SJSA1 (cell line): ENCODE measurements around the gene SDK1. TPM values are rescaled to one million over a fixed set of nuclear protein-coding genes. Genes with fewer than 3 reads are reported as not detected.

ENCODE experiments used
- DNase-seq, 2 experiments: peaks; one replicate each; pipeline ENCODE4 v3.0.0-alpha.2; 2015 to 2020; ENCODE audit warnings: low spot score in 2 of 2, low read depth in 1 of 2
- H3K27ac ChIP-seq: fragments of 250-450 bp; sonication (Bioruptor Pico); 2 replicates; pipeline ENCODE4 v1.5.1; 2020; ENCODE audit warnings: mild to moderate bottlenecking, moderate library complexity
- H3K27me3 ChIP-seq: fragments of 250-450 bp; sonication (Bioruptor Pico); replicated peaks from 2 replicates; pipeline ENCODE4 v1.5.1; 2020; ENCODE audit warnings: mild to moderate bottlenecking, moderate library complexity
- H3K36me3 ChIP-seq: fragments of 250-450 bp; sonication (Bioruptor Pico); 2 replicates; pipeline ENCODE4 v1.5.1; 2020; ENCODE audit warnings: mild to moderate bottlenecking
- H3K4me1 ChIP-seq: fragments of 250-450 bp; sonication (Bioruptor Pico); replicated peaks from 2 replicates; pipeline ENCODE4 v1.6.1; 2021; ENCODE audit warnings: mild to moderate bottlenecking
- H3K4me3 ChIP-seq: fragments of 250-450 bp; sonication (Bioruptor Pico); 2 replicates; pipeline ENCODE4 v1.5.1; 2020; ENCODE audit warnings: mild to moderate bottlenecking
- H3K9me3 ChIP-seq: fragments of 250-450 bp; sonication (Bioruptor Pico); replicated peaks from 2 replicates; pipeline ENCODE4 v1.5.1; 2020; ENCODE audit warnings: mild to moderate bottlenecking
- total RNA-seq: library from RNA; depleted of rRNA; stranded (reverse); fragments of >200 nt; shearing (Covaris generic); gene quantifications from 2 replicates; pipeline ENCODE4 v1.2.3, GENCODE V29; 2014

The SDK1 gene
- total RNA-seq, 1 experiment from 2014 or later = 8.7 TPM

DNA sequence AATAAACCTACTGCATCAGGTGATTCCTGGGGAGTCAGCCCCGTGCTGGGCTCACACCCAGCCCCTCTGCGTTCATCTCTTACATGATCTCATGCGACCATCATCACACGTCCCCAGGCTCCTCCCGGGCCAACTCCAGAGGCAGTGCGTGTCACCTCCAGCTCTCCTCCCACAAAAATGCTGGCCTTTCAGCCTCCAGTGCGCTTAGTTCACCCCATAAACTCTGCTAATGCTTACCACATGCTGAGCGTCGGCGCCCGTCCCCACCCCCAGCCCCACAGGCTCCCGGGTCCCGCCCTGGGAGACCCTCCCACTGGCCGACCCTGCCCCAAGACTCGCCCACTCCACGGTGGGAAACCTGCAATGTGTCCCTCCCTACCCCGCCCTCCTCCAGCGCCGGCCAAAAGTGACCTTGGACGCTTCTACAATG is 816 bp upstream of the SDK1 start:
- Histone ChIP-seq H3K27me3 (peaks cover 12% of the 10 kb centered on the region; the same call in 1 of the 2 replicates), H3K9me3 (no peaks in the 10 kb centered on the region), H3K27ac (no peak overlapping the region), H3K36me3 (no peaks in the 10 kb centered on the region), H3K4me1 (peaks cover 13% of the 10 kb centered on the region), H3K4me3 (peak overlapping the region; percentile 87)
- no peak for DNase-seq

DNA sequence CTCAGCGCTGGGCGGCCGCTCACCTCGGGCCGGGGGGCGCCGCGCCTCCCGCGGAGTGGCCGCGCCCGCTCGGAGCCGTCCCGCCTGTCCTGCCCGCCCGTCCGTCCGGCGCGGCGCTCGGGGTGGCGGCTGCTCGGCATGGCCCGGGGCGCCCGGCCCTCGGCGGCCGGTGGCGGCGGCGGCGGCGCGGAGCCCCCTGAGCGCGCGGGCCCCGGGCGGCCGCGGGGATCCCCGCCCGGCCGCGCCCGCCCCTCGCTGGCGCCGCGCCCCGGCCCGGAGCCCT is 338 bp downstream of the SDK1 start:
- Histone ChIP-seq H3K27me3 (peaks cover 12% of the 10 kb centered on the region; the same call in 1 of the 2 replicates), H3K27ac (no peak overlapping the region), H3K36me3 (no peaks in the 10 kb centered on the region), H3K4me3 (peak overlapping the region; percentile 87), H3K9me3 (no peaks in the 10 kb centered on the region), H3K4me1 (peaks cover 13% of the 10 kb centered on the region)
- no peak for DNase-seq

DNA sequence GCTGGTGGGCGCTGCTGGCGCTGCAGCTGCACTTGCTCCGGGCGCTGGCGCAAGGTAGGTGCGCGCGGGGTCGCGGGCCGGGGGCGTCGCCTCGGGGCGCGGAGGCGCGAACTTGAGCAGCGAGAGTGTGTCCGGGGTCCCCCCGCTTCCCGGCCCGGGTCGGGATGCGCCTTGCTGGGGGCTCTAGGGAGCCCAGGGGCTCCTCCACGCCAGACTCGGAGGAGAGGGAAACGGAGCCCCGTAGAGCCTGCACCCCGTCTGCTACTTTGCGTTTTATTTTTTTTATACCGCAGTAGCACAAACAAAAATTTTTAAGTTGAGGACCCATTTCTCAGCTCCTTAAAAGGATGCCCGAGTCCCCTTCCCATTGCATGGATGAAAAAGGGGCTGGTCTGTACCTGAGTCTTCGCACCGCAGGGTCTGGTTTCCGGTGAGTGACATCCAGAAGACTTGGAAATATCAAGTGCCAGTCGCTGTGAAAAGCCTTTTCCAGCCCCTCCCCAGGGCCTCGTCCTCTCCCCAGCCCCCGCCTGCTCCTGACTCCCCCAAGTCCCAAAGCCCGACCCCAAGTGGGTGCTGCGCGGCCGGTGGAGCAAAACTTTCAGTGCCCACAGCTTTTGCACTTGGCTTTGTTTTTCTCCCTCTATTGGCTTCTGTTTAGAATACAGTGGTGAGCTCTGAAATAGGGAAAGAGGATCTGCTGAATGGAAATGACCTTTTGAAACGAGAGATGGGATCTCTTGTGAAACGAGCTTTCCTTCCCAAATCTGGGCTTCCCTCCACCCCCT is 973 bp downstream of the SDK1 start:
- peak overlapping the region; percentile 87 for H3K4me3 ChIP-seq
- H3K9me3 ChIP-seq = no peaks in the 10 kb centered on the region
- no peak overlapping the region for H3K27ac ChIP-seq
- peaks cover 12% of the 10 kb centered on the region; the same call in 1 of the 2 replicates for H3K27me3 ChIP-seq
- peak in 1 of 2 experiments; percentile 26 for DNase-seq
- peaks cover 13% of the 10 kb centered on the region for H3K4me1 ChIP-seq
- H3K36me3 ChIP-seq = no peaks in the 10 kb centered on the region

DNA sequence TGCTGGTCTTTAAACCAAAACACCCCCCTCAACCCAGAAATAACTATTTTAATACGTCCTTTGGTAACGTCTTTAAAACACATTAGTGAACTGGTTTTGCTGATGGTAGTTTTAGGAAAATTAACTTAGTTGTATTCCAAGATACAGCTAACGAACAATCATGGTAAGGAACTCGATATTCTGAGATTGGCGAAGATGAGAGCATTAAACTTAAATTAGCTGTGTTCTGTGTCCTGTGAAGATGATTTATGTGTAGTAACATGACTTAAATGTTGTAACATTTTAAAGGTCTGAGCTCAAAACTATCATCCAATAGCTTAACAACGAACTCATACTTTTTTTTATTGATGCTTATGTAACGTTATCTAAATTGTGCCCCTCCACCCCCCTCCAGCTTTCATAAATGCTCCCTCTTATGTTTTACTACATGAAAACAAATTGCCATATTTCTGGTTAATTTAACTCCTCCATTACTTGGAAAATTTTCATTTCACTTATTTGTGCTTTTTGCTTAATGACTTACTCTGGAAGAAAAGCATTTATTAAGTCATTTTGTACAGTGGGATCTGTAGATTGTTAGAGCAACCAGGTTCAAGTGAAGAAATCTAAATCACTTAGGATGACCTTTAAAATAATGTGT is 1.7 kb downstream of the SDK1 start:
- Histone ChIP-seq H3K27ac (no peak overlapping the region), H3K27me3 (peaks cover 12% of the 10 kb centered on the region; the same call in 1 of the 2 replicates), H3K4me1 (peaks cover 13% of the 10 kb centered on the region), H3K36me3 (no peaks in the 10 kb centered on the region), H3K9me3 (no peaks in the 10 kb centered on the region), H3K4me3 (no peak overlapping the region)
- no peak for DNase-seq

DNA sequence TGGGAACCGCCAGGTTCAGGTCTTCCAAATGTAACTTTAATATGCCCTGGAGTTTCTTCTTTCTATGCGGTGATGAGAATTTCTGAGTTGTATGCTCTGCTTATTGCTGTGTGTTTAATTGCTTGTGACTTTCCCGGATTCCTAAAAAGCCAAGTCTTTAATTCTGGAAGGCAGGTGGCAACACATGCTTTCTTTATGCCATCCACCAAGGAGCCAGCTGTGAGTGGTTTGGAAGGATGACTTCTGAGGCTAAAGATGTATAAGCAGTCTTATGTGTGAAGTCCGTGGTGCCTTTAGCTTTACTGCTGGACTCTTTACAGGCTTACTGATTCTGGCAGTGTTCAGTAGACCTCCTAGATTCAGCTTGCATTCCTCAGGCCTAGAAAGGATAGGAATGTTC is 3.1 kb downstream of the SDK1 start:
- H3K4me1 ChIP-seq = peaks cover 13% of the 10 kb centered on the region
- H3K4me3 ChIP-seq = no peak overlapping the region
- no peaks in the 10 kb centered on the region for H3K9me3 ChIP-seq
- DNase-seq = no peak
- H3K27ac ChIP-seq = no peak overlapping the region
- no peaks in the 10 kb centered on the region for H3K36me3 ChIP-seq
- peaks cover 12% of the 10 kb centered on the region; the same call in 1 of the 2 replicates for H3K27me3 ChIP-seq

DNA sequence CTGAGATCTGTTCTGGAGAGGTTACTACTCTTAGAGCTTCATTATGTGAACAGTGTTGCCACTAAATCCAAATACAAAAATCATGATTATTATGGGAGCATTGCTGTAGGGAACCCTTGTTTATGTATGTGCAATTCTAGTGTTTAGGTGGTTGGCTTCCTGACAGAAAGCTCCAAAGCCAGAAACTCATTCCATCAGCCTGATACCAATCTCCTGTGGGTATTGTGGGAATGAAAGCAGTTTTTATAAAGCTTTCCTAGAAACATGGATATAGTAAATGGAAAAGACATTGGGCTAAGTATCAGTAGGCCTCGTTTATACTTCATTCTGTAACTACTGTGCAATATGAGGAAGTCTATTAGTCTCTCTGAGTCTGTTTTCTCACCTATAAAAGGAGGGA is 6.4 kb downstream of the SDK1 start:
- H3K9me3 ChIP-seq = no peaks in the 10 kb centered on the region
- no peak overlapping the region for H3K4me3 ChIP-seq
- no peaks in the 10 kb centered on the region for H3K36me3 ChIP-seq
- no peak overlapping the region for H3K27ac ChIP-seq
- H3K4me1 ChIP-seq = peaks cover 8% of the 10 kb centered on the region
- DNase-seq = no peak
- H3K27me3 ChIP-seq = peaks cover 7% of the 10 kb centered on the region; the same call in 1 of the 2 replicates

DNA sequence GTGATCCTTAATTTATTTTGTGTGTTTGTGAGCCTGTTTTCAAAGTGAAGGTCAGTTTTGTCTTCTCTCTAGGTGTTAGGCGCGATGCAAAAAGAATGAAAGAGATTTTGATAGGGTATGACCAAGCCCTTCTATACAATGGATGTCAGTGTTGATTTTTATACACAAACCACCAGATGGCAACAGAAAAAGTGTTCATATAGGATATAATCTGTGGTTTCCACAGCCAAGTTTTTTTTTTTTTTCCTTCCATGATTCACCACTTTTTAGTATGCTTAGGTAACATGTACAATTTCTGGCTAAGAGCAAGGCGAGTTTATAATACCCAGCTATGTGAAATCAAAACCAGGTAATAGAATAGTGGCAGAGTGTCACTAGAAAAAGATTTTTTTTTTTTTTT is 8.1 kb downstream of the SDK1 start:
- no peak for DNase-seq
- Histone ChIP-seq H3K27ac (no peak overlapping the region), H3K9me3 (no peaks in the 10 kb centered on the region), H3K27me3 (no peaks in the 10 kb centered on the region), H3K4me1 (peaks cover 8% of the 10 kb centered on the region), H3K36me3 (no peaks in the 10 kb centered on the region), H3K4me3 (no peak overlapping the region)

DNA sequence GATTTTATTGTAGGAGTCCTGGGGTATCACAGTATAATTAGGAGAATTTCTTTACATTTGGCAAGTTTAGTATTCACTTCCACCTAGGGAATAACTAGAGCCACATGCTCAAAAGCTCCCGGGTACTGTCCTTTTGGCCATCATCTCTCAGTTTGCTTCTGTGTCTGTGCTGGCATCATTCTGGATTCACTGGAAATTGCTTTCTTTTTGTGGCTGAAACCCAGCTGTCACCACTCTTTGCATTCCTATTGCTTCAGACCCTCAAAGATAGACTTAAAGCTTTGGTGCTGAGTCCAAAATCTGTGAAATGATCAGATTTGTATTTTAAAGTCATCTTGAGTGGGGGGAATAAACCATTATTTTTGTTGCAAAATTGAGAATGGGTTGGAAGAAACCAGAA is 8.9 kb downstream of the SDK1 start:
- H3K36me3 ChIP-seq = no peaks in the 10 kb centered on the region
- no peak for DNase-seq
- H3K9me3 ChIP-seq = no peaks in the 10 kb centered on the region
- H3K4me1 ChIP-seq = peaks cover 8% of the 10 kb centered on the region
- no peaks in the 10 kb centered on the region for H3K27me3 ChIP-seq
- H3K4me3 ChIP-seq = no peak overlapping the region
- no peak overlapping the region for H3K27ac ChIP-seq

DNA sequence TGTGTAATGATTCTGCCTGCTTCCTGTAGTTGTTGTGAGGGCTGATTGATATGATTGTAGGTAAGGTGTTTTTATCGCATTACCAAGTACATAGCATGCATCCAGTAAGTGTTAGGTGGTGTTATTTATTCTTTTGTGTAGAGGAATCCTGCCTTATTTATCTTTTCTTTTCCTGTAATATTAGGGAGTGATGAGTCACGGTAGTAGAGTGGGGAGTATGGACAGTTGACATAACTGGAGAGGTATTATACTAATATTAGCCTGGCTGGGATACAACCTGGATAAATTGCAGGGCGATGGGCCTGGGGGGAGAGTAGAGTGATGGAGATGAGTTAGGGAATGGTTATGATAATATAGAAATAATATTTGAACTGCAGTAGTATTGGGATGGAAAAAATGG is 9.8 kb downstream of the SDK1 start:
- no peaks in the 10 kb centered on the region for H3K9me3 ChIP-seq
- H3K4me1 ChIP-seq = peaks cover 8% of the 10 kb centered on the region
- H3K27ac ChIP-seq = no peak overlapping the region
- H3K36me3 ChIP-seq = no peaks in the 10 kb centered on the region
- H3K4me3 ChIP-seq = no peak overlapping the region
- DNase-seq = no peak
- H3K27me3 ChIP-seq = no peaks in the 10 kb centered on the region

DNA sequence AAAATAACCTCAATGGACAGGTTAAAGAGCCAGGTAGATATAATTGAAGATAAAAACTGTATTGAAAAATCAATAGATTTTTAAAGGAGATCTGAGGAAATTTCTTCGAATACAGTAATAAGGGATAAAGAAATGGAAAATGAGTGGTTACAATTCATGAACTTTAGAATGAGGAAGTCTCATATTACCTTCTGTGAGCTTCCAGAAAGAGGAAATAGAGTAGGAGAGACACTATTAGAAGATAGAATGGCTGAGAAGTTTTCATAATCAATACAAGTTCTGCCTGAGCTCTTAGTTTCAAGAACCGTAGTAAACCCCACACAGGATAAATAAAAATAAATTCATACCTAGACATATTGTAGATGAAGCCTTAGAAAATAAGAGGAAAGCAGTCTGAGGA is 11.5 kb downstream of the SDK1 start:
- H3K27me3 ChIP-seq = no peaks in the 10 kb centered on the region
- H3K4me3 ChIP-seq = no peak overlapping the region
- no peaks in the 10 kb centered on the region for H3K9me3 ChIP-seq
- H3K4me1 ChIP-seq = peaks cover 8% of the 10 kb centered on the region
- H3K36me3 ChIP-seq = no peaks in the 10 kb centered on the region
- no peak for DNase-seq
- H3K27ac ChIP-seq = no peak overlapping the region

DNA sequence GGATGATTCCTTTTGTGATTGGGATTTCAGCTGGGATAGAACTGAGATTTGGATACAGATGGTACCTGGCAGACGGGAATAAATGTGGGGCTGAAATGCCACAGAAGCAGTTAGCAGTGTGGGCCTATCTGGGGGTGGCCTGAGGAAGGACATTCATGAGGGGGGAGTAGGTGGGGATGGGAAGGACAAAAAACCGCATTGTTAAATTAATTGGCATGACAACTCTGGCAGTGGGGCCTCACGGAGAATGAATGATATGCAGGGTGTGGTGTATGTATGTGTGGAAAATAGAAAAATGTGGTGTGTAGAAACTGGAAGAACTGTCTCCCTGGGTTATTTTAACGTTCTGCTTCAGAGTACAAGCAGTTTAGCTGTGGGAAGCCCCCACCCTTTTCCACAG is 17.8 kb downstream of the SDK1 start:
- Histone ChIP-seq H3K27ac (no peak overlapping the region), H3K27me3 (no peaks in the 10 kb centered on the region), H3K36me3 (no peaks in the 10 kb centered on the region), H3K4me1 (no peaks in the 10 kb centered on the region), H3K9me3 (no peaks in the 10 kb centered on the region), H3K4me3 (no peak overlapping the region)
- DNase-seq = no peak

DNA sequence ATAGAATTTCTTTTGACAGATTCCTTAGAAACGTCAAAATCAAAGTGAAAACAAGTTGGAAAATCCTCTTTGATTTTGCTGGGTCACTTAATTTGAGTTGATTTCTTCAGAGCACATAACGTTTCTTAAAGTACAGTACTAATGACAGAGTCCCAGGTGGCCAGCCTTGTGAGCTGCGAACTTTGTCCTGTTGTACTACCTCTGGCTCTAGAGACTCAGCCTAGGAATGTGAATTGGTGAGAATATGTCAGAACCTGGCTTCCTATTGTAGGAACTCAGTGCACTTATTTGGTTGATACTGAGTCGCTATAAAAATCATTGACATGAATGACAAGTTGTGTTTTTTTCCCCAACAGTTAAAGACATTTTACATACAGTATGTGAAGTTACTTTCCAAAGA is 20.2 kb downstream of the SDK1 start:
- no peaks in the 10 kb centered on the region for H3K9me3 ChIP-seq

DNA sequence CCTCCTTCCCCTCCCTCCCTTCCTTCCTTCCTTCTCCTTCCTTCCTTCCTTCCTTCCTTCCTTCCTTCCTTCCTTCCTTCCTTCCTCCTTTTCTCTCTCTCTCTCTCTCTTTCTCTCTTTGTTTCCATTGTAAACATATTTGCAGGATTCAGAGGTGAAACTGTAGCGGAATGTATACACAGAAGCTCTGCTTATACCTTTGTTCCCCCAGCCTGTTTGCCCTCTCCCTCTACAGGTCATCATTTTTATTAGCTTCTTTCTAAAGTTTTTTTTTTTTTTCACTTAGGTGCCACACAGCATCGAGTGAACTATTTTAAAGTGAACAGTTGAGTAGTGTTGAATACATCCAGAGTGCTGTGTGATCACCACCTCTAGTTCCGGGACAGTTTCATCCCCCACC is 20.7 kb downstream of the SDK1 start:
- Histone ChIP-seq H3K36me3 (no peaks in the 10 kb centered on the region), H3K4me3 (no peak overlapping the region), H3K4me1 (no peaks in the 10 kb centered on the region), H3K9me3 (no peaks in the 10 kb centered on the region), H3K27ac (no peak overlapping the region), H3K27me3 (no peaks in the 10 kb centered on the region)
- no peak for DNase-seq

More for the DNA sequence above, 20.2 kb downstream of the SDK1 start:
- Histone ChIP-seq H3K4me3 (no peak overlapping the region), H3K27ac (no peak overlapping the region), H3K27me3 (no peaks in the 10 kb centered on the region), H3K4me1 (no peaks in the 10 kb centered on the region), H3K36me3 (no peaks in the 10 kb centered on the region)
- no peak for DNase-seq

DNA sequence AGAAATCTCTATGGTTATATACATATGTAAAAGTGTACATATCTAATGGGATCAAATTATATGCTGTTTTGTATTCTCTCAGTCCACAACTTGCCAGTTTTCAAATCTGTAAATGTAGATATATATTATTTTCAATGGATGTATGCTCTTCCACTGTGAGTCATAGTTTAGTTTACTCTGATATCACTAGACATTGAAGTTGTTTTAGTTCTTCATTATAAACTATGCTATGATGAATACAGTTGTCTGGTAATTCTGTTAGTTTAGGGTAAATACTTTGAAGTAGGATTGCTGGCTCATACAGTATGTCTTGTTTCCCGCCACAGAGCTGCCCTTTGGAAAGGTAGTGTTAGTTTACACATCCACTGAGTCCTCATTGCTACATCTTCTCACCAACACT is 25.2 kb downstream of the SDK1 start:
- DNase-seq = no peak
- H3K9me3 ChIP-seq = no peaks in the 10 kb centered on the region
- no peaks in the 10 kb centered on the region for H3K36me3 ChIP-seq
- H3K27ac ChIP-seq = no peak overlapping the region
- no peaks in the 10 kb centered on the region for H3K27me3 ChIP-seq
- no peaks in the 10 kb centered on the region for H3K4me1 ChIP-seq
- H3K4me3 ChIP-seq = no peak overlapping the region
